HL-60/S4 (cell line): ENCODE data around the gene PRLR.

ENCODE experiments used
- in situ Hi-C: fragments of 300-500 bp; cut with MboI; formaldehyde crosslinking; loops from 2 replicates; pipeline ENCODE4 v1.14.3; 2022; ENCODE audit warnings: low sequenced_read_pairs

PRLR gene

GRCh38 chr5:35092703-35093102, 137.6 kb downstream of the PRLR start:
- in situ Hi-C loops, result loop anchor here (10.0 to 25.0 kb wide), 2 partner anchors 520 to 832 kb away; partner anchors contain the start of gene SPEF2

- in situ Hi-C loops, result loop anchor here (10.0 to 25.0 kb wide), 2 partner anchors 521 to 833 kb away; partner anchors contain the start of gene SPEF2
These were observed 138.6 kb downstream of the PRLR start for GRCh38 chr5:35091704-35092103.

GRCh38 chr5:35089334-35090314, 140.7 kb downstream of the PRLR start:
- in situ Hi-C loops, result loop anchor here (10.0 to 25.0 kb wide), 2 partner anchors 523 to 835 kb away; partner anchors contain the start of gene SPEF2

GRCh38 chr5:35087991-35088390, 142.3 kb downstream of the PRLR start:
- in situ Hi-C loops, result loop anchor here (25.0 kb wide), 1 partner anchor 524 kb away; the partner anchor contains the start of gene SPEF2

- in situ Hi-C loops, result loop anchor here (25.0 kb wide), 1 partner anchor 529 kb away; the partner anchor contains the start of gene SPEF2
These were observed 147.1 kb downstream of the PRLR start for GRCh38 chr5:35083150-35083549.

GRCh38 chr5:35082530-35082929, 147.8 kb downstream of the PRLR start:
- in situ Hi-C loops, result loop anchor here (25.0 kb wide), 1 partner anchor 530 kb away; the partner anchor contains the start of gene SPEF2

- in situ Hi-C loops, result loop anchor here (25.0 kb wide), 1 partner anchor 531 kb away; the partner anchor contains the start of gene SPEF2
These were observed 149.2 kb downstream of the PRLR start for GRCh38 chr5:35081134-35081533.

- in situ Hi-C loops, result no loop called here
These were observed 157.1 kb downstream of the PRLR start for GRCh38 chr5:35073160-35073559.

- in situ Hi-C loops, result no loop called here
These were observed 161.1 kb downstream of the PRLR start for GRCh38 chr5:35069188-35069587.

- in situ Hi-C loops, result no loop called here
These were observed 162.3 kb downstream of the PRLR start for GRCh38 chr5:35067985-35068384.

GRCh38 chr5:35066260-35066795, 164.0 kb downstream of the PRLR start:
- in situ Hi-C loops, result no loop called here

GRCh38 chr5:35063414-35063813, 166.9 kb downstream of the PRLR start:
- in situ Hi-C loops, result no loop called here

GRCh38 chr5:35061211-35061770, 169.0 kb downstream of the PRLR start:
- in situ Hi-C loops, result no loop called here

- in situ Hi-C loops, result no loop called here
These were observed 170.1 kb downstream of the PRLR start for GRCh38 chr5:35060236-35060635.

- in situ Hi-C loops, result no loop called here
These were observed 171.0 kb downstream of the PRLR start for GRCh38 chr5:35059251-35059650.

GRCh38 chr5:35058374-35058788, 171.9 kb downstream of the PRLR start:
- in situ Hi-C loops, result no loop called here

- in situ Hi-C loops, result no loop called here
These were observed 173.6 kb downstream of the PRLR start for GRCh38 chr5:35056686-35057085.

- in situ Hi-C loops, result no loop called here
These were observed 177.4 kb downstream of the PRLR start for GRCh38 chr5:35052838-35053237.

- in situ Hi-C loops, result no loop called here
These were observed 179.7 kb downstream of the PRLR start for GRCh38 chr5:35050541-35051126.

GRCh38 chr5:35048910-35049309, 181.4 kb downstream of the PRLR start:
- in situ Hi-C loops, result no loop called here
